ENCODE measurements around the gene CREB3. TPM values are rescaled to one million over a fixed set of nuclear protein-coding genes. Genes with fewer than 3 reads are reported as not detected.

Gene CREB3
- total RNA-seq, 2 experiments from 2014 or later: 21.1 to 24.1 TPM

DNA sequence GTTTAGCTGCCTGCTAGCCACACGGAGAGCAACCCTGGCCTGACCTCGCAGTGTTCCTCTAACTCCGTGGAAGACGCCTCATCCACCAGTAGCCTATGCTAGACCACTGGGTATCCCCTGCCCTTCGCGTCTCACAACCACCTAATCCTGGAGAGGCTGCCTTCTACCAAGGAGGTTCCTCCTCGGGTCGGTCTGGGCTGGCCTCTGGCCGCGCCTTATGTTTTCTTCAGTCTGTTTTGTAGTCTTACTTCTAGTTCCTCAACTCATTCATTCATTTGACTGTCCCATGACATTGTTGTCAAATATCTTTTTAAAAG is 41.2 kb upstream of the CREB3 start:
- Mint-ChIP-seq H3K4me3 (peak overlapping the region; percentile 91), H3K4me1 (peaks cover 12% of the 10 kb centered on the region), H3K36me3 (peaks cover 1% of the 10 kb centered on the region), H3K27ac (peak overlapping the region; percentile 78), H3K9me3 (no peaks in the 10 kb centered on the region), H3K27me3 (no peaks in the 10 kb centered on the region)
- no peak for ATAC-seq (ENCODE audit: low read depth)
- no peak for DNase-seq
- POLR2A ChIA-PET: interaction anchor here (0.7 to 2.8 kb wide), 7 partner anchors 27 to 532 kb away, joined by 3 to 11 read pairs (median 6); partner anchors contain the start of genes ARHGEF39, CREB3 and TLN1

DNA sequence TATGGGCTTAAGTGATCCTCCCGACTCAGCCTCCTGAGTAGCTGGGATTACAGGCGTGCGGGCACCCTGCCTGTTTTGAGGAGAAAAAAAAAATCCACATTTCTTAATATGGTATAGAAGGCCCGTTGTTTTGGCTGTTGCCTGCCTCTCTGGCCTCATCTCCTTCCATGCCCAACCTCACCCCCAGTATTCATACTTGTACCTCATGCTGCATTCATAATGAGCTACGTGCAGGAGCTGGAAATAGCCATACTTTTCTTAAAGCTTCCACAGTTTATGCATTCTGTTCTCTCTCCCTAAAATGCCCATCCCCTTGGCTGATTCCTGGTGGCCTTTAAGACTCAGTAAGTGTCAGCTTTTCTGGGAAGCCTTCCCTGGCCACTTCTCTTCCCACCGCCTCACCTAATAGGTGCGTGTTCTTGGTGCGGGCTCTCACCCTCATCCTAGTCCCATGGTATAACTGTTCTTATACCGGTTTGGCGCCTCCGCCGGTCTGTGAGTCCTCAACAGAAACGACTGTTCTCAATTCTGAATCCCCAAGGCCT is 40.6 kb upstream of the CREB3 start:
- DNase-seq (no peak), ATAC-seq (ENCODE audit: low read depth) (no peak)
- Mint-ChIP-seq H3K4me1 (peaks cover 15% of the 10 kb centered on the region), H3K36me3 (peaks cover 6% of the 10 kb centered on the region), H3K27ac (no peak overlapping the region), H3K4me3 (peak overlapping the region; percentile 91), H3K9me3 (no peaks in the 10 kb centered on the region), H3K27me3 (no peaks in the 10 kb centered on the region)
- POLR2A ChIA-PET: interaction anchor here (0.7 to 2.8 kb wide), 6 partner anchors 27 to 61 kb away, joined by 3 to 11 read pairs (median 6); partner anchors contain the start of genes ARHGEF39, CREB3 and TLN1

DNA sequence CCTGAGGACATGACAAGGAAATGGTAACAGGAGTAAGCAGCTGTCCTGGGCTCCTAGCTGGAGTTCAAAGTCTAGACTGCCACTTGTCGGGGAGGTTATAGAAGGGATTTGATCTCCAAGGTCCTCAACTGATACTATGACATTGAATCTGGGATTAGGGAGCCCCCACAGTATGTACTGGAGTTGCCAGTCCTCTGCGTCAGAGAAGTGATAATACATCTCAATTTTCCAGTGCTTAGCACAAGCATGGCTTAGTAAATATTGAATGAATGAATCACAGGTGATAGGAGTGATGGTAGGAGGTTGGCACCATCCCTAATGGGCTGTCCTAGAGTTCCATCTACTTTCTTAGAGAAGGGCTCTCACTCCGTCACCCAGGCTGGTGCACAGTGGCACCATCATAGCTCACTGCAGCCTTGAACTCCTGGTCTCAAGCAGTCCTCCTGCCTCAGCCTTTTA is 36.5 kb upstream of the CREB3 start:
- Mint-ChIP-seq H3K4me3 (no peak overlapping the region), H3K36me3 (peaks cover 18% of the 10 kb centered on the region), H3K27ac (no peak overlapping the region), H3K9me3 (no peaks in the 10 kb centered on the region), H3K4me1 (peaks cover 9% of the 10 kb centered on the region), H3K27me3 (no peaks in the 10 kb centered on the region)
- POLR2A ChIA-PET: interaction anchor here (1.2 to 1.6 kb wide), 7 partner anchors 9 to 84 kb away, joined by 3 to 9 read pairs (median 5); partner anchors contain the start of genes ARHGEF39, CREB3, GBA2 and RGP1
- DNase-seq: no peak
- ATAC-seq (ENCODE audit: low read depth): no peak

DNA sequence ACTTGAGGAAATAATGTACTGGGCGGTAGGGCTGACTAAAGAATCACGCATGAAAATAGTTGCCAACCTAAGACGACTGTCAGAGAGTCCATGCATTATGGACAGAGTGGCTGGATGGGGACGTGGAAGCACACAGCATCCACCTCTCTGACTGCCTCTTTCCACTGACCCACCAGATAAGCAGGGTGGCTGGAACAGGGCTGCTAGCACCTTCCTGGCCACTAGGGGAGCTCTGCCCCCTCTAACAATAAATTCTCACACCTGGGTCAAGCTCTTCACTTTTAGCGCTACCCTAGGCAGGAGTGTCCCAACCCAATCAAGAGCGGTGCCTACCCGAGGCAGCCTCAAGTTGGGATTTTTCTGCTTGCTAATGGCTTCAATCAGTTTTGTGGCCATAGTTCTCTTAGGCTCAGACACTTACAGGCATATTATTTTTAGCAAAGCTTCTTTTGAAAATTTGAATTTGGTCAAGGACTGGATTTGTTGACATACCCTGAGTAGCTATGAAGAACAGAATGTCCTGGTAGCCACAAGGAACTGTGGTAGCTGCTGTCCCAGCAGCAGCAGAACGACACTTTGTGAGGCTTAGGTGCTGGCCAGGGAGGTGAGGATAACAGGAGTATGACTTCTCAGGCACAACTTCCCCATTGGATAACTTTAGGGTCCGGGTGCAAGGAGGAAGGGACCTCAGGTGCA is 35.8 kb upstream of the CREB3 start:
- H3K4me3 Mint-ChIP-seq: no peak overlapping the region
- no peaks in the 10 kb centered on the region for H3K9me3 Mint-ChIP-seq
- DNase-seq (peak; percentile 55), ATAC-seq (ENCODE audit: low read depth) (peak; percentile 81)
- H3K27me3 Mint-ChIP-seq: no peaks in the 10 kb centered on the region
- peaks cover 18% of the 10 kb centered on the region for H3K36me3 Mint-ChIP-seq
- POLR2A ChIA-PET: interaction anchor here (0.6 to 1.6 kb wide), 9 partner anchors 8 to 93 kb away, joined by 3 to 9 read pairs (median 5); partner anchors contain the start of genes ARHGEF39, CREB3, GBA2 and RGP1
- no peak overlapping the region for H3K27ac Mint-ChIP-seq
- H3K4me1 Mint-ChIP-seq: peaks cover 9% of the 10 kb centered on the region

DNA sequence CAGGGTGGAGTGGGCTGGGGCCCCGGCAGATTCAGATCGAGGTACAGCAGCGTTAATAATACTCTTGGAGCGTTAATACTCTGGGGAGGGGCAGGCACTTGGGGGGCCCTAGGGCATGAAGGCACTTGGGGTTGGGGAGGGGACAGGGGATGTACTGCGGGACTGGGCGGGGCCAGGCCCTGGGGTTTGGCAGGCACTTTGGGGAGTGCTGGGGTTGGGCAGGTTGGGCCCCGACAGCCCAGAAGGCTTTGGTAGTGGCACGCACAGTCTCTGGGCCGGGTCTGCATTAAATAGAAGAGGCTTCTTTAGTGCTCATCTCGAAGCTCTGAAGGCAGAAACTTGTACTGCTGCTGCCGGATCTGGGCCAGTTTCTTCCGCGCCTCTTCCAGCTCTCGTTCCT is 35.0 kb upstream of the CREB3 start:
- no peak overlapping the region for H3K4me3 Mint-ChIP-seq
- H3K27me3 Mint-ChIP-seq: no peaks in the 10 kb centered on the region
- POLR2A ChIA-PET: interaction anchor here (1.4 to 1.6 kb wide), 3 partner anchors 34 to 51 kb away, joined by 4 to 9 read pairs (median 5); partner anchors contain the start of genes CREB3 and TLN1
- no peaks in the 10 kb centered on the region for H3K9me3 Mint-ChIP-seq
- no peak for DNase-seq
- peaks cover 18% of the 10 kb centered on the region for H3K36me3 Mint-ChIP-seq
- ATAC-seq (ENCODE audit: low read depth): no peak
- H3K27ac Mint-ChIP-seq: no peak overlapping the region
- H3K4me1 Mint-ChIP-seq: peaks cover 5% of the 10 kb centered on the region

DNA sequence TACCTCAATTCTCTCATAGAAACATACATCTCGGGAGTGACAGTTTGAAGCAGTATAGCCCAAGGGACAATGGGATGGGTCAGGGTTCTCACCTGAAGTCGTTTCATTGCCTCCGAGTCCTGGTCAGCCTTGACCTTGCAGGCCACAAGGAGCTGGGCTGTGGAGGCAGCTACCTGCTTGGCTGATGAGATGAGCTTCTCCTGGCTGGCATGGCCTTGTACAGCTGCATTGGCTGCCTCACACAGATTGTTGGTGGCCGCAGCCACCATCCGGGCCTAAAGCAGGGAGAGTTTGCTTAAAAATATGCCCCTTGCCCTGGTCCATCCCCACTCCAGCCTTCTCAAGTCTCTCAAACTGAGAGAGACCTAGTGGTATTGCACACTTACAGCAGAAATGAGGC is 34.2 kb upstream of the CREB3 start:
- ATAC-seq (ENCODE audit: low read depth): no peak
- no peak for DNase-seq
- Mint-ChIP-seq H3K27me3 (no peaks in the 10 kb centered on the region), H3K4me1 (peaks cover 5% of the 10 kb centered on the region), H3K27ac (no peak overlapping the region), H3K36me3 (peaks cover 24% of the 10 kb centered on the region), H3K4me3 (no peak overlapping the region), H3K9me3 (no peaks in the 10 kb centered on the region)
- POLR2A ChIA-PET: no interaction called here

DNA sequence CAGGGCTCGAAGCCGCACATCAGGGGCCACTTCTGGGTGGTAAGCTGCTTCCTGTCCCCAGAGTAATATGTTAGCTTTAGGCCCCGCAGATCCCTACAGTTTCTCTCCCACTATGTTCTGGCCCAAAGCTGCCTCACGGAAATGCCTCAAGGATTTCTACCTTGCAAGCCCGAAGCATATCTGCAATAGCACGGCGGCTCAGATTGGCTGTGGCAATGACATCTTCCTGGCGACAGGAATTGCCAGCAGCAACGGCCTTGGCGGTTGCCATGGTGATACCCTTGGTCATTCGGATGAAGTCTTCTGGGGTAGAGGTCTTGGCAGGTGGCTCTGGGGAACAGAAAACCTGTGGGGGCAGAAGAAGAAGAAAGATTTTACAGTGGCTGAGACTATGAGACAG is 32.4 kb upstream of the CREB3 start:
- POLR2A ChIA-PET: no interaction called here
- Mint-ChIP-seq H3K9me3 (no peaks in the 10 kb centered on the region), H3K4me1 (peaks cover 5% of the 10 kb centered on the region), H3K4me3 (no peak overlapping the region), H3K36me3 (peaks cover 34% of the 10 kb centered on the region), H3K27ac (no peak overlapping the region), H3K27me3 (no peaks in the 10 kb centered on the region)
- ATAC-seq (ENCODE audit: low read depth): no peak
- DNase-seq: no peak

DNA sequence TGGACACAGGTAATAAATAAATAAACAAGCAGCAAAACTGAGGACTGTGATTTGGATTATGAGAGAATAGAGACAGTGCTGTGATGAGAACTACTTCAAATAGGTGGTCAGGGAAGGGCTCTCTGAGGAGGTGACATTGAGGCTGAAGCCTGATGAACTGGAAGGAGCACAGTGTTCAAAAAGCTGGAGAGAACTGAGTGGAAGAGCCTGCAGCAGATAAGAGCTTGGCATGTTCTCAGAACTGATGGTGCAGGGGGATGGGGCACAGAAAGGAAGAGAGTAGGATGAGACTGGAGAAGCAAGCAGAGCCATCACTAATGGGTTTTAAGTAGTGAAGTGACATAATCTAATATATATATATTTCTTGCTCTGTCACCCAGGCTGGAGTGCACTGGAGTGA is 31.5 kb upstream of the CREB3 start:
- peaks cover 34% of the 10 kb centered on the region for H3K36me3 Mint-ChIP-seq
- POLR2A ChIA-PET: no interaction called here
- ATAC-seq (ENCODE audit: low read depth): no peak
- no peak overlapping the region for H3K4me3 Mint-ChIP-seq
- no peak for DNase-seq
- H3K9me3 Mint-ChIP-seq: no peaks in the 10 kb centered on the region
- no peaks in the 10 kb centered on the region for H3K27me3 Mint-ChIP-seq
- no peak overlapping the region for H3K27ac Mint-ChIP-seq
- peaks cover 5% of the 10 kb centered on the region for H3K4me1 Mint-ChIP-seq

DNA sequence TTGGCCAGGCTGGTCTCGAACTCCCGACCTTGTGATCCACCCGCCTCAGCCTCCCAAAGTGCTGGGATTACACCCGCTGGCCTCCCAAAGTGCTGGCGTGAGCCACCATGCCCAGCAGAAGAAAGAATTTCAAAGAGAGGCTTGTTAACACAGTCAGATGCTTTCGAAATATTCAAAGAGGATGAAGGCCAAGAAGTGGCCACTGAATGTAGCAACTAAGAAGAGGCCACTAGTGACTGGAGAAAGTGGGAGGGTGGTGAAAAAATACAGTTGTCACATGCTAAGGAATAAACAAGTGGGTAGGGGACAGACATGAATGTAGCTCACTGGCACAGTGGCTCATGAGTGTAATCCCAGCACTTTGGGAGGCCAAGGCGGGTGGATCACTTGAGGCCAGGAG is 29.8 kb upstream of the CREB3 start:
- Mint-ChIP-seq H3K4me1 (no peaks in the 10 kb centered on the region), H3K36me3 (peaks cover 36% of the 10 kb centered on the region), H3K9me3 (no peaks in the 10 kb centered on the region), H3K27ac (no peak overlapping the region), H3K4me3 (no peak overlapping the region), H3K27me3 (no peaks in the 10 kb centered on the region)
- no peak for DNase-seq
- no peak for ATAC-seq (ENCODE audit: low read depth)
- POLR2A ChIA-PET: no interaction called here

DNA sequence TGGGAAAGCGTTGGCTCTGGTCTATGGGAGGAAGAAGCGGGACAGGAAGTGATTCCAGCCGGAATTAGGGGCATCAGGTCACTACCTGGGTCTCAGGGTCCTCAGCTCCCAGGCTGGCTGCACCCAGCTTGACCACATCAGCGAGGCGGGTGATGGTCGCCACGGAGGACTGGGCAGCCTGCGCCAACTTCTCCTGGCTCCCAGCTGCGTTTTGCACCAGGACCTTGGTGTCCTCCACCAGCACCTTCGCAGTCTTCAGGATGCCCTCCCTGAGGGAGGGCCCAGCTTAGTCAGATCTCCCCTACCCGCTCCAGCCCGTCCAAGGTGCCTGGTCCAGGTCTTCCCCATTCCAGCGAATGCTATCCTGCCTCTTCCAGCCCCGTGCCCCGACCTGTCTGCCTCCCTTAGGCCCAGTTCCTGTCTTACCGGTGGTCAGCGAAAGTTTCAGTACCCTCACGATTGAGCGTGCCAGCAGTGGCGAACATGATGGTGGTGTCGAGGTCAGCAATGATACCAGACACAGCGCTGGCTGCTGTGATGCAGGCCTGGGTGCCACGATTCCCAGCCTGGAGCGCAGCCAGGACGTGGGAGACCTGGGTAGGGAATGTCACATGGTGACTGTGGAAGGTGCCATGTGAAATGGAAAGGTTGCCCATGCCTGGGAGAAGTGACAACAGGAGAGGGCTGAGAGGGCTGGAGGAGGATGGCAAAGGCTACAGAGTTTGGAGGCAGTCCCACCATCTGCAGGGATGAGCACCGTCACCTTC is 28.4 kb upstream of the CREB3 start:
- H3K36me3 Mint-ChIP-seq: peaks cover 41% of the 10 kb centered on the region
- no peaks in the 10 kb centered on the region for H3K9me3 Mint-ChIP-seq
- ATAC-seq (ENCODE audit: low read depth) (no peak), DNase-seq (no peak)
- H3K4me1 Mint-ChIP-seq: no peaks in the 10 kb centered on the region
- no peak overlapping the region for H3K27ac Mint-ChIP-seq
- POLR2A ChIA-PET: interaction anchor here (1.3 kb wide), 1 partner anchor 8 kb away, joined by 3 read pairs; no protein-coding TSS in a partner anchor
- no peak overlapping the region for H3K4me3 Mint-ChIP-seq
- H3K27me3 Mint-ChIP-seq: no peaks in the 10 kb centered on the region

- ATAC-seq (ENCODE audit: low read depth) (no peak), DNase-seq (no peak)
- Mint-ChIP-seq H3K36me3 (peaks cover 47% of the 10 kb centered on the region), H3K4me3 (no peak overlapping the region), H3K27ac (no peak overlapping the region), H3K4me1 (no peaks in the 10 kb centered on the region), H3K9me3 (no peaks in the 10 kb centered on the region), H3K27me3 (no peaks in the 10 kb centered on the region)
- POLR2A ChIA-PET: interaction anchor here (1.3 kb wide), 1 partner anchor 9 kb away, joined by 3 read pairs; no protein-coding TSS in a partner anchor
Observed at GRCh38 chr9:35705372-35705771, 27.1 kb upstream of the CREB3 start.

- no peak overlapping the region for H3K27ac Mint-ChIP-seq
- no peaks in the 10 kb centered on the region for H3K4me1 Mint-ChIP-seq
- no peaks in the 10 kb centered on the region for H3K27me3 Mint-ChIP-seq
- H3K9me3 Mint-ChIP-seq: no peaks in the 10 kb centered on the region
- no peak overlapping the region for H3K4me3 Mint-ChIP-seq
- peaks cover 52% of the 10 kb centered on the region for H3K36me3 Mint-ChIP-seq
- POLR2A ChIA-PET: no interaction called here
- DNase-seq: no peak
- ATAC-seq (ENCODE audit: low read depth): peak; percentile 22
Observed at GRCh38 chr9:35705836-35706430, 26.5 kb upstream of the CREB3 start.

DNA sequence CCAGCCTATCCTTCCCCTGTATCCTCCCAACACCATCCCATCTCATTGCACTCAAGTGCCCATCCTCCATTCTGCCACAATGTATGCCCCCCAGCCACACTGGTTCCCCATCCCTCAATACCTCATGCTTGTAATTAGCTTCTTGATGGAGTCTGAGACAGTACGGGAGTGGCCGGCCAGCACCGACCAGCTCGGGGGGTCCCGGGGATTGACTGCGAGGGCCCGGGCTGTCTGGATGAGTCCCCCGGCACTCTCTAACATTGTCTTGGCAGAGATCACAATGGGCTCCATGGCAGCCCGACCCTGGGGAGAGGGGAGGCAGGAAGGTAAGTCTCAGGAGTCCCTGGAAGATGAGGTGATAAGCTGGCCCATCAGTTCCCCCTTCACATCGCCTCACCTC is 25.5 kb upstream of the CREB3 start:
- no peak overlapping the region for H3K27ac Mint-ChIP-seq
- DNase-seq (no peak), ATAC-seq (ENCODE audit: low read depth) (no peak)
- no peaks in the 10 kb centered on the region for H3K9me3 Mint-ChIP-seq
- H3K27me3 Mint-ChIP-seq: no peaks in the 10 kb centered on the region
- peaks cover 55% of the 10 kb centered on the region for H3K36me3 Mint-ChIP-seq
- no peak overlapping the region for H3K4me3 Mint-ChIP-seq
- H3K4me1 Mint-ChIP-seq: no peaks in the 10 kb centered on the region
- POLR2A ChIA-PET: no interaction called here
